Measurements from ENCODE around the gene VMP1. TPM values are rescaled to one million over a fixed set of nuclear protein-coding genes. Genes with fewer than 3 reads are reported as not detected.
A peak's percentile ranks its signal among the peaks of the same experiment; 100 is the strongest.

The VMP1 gene
- total and polyA plus RNA-seq, 2 of the 13 experiments (the other 11 are each of a cell fraction or from before 2014, with no cell fraction given): 186 to 271 TPM

- TF ChIP-seq KDM6A (CRISPR knock-in tag; IDR thresholded peaks at IDR 0.05; ENCODE audit: low read depth): peak; percentile 47; the same call in 1 of the 2 replicates
- no peak for TF ChIP-seq ZBTB40 (IDR thresholded peaks at IDR 0.05)
- TF ChIP-seq ZBTB40 (CRISPR knock-in tag; IDR thresholded peaks at IDR 0.05): no peak
- TF ChIP-seq PAXIP1 (CRISPR knock-in tag; conservative IDR thresholded peaks at IDR 0.05): peak; percentile 88
- no peak for TF ChIP-seq PHF20 (CRISPR knock-in tag; IDR thresholded peaks at IDR 0.05)
- no peak for TF ChIP-seq ATF7-NPFF (CRISPR knock-in tag; IDR thresholded peaks at IDR 0.05; ENCODE audit: low read depth)
- TF ChIP-seq PRDM15 (CRISPR knock-in tag; IDR thresholded peaks at IDR 0.05): no peak
- TF ChIP-seq NBN (conservative IDR thresholded peaks at IDR 0.05): no peak
- no peak for TF ChIP-seq ZNF234 (CRISPR knock-in tag; conservative IDR thresholded peaks at IDR 0.05)
- no peak for TF ChIP-seq LRRFIP1 (CRISPR knock-in tag; conservative IDR thresholded peaks at IDR 0.05)
Measured at GRCh38 chr17:59785091-59785799, 77.8 kb downstream of the VMP1 start (continued).
